Colonic mucosa (tissue), 4 donors: Measurements from ENCODE around the gene ZNF606. TPM values are rescaled to one million over a fixed set of nuclear protein-coding genes. Genes with fewer than 3 reads are reported as not detected.

Experiments
- DNase-seq: peaks from one replicate; pipeline ENCODE4 v3.0.0-alpha.2; 2020
- H3K27ac ChIP-seq: fragments of 200-600 bp; one replicate; pipeline ENCODE4 v1.8.0; 2021
- H3K27me3 ChIP-seq: fragments of 200-600 bp; one replicate; pipeline ENCODE4 v1.8.0; 2021
- H3K36me3 ChIP-seq: fragments of 200-600 bp; one replicate; pipeline ENCODE4 v1.8.0; 2021
- H3K4me1 ChIP-seq: fragments of 200-600 bp; one replicate; pipeline ENCODE4 v1.8.0; 2021; ENCODE audit warnings: mild to moderate bottlenecking
- H3K4me3 ChIP-seq: fragments of 200-600 bp; one replicate; pipeline ENCODE4 v1.8.0; 2021
- H3K9ac ChIP-seq, 2 donors: one replicate each; pipeline ENCODE4 v1.7.0; 2013; ENCODE audit warnings: control low read depth in 2 of 2, low read depth in 2 of 2, low read length in 2 of 2
- H3K9me3 ChIP-seq: fragments of 200-600 bp; one replicate; pipeline ENCODE4 v1.8.0; 2021
- intact Hi-C: fragments of 100-400 bp; cut with DNase I; formaldehyde crosslinking; loops from one replicate; pipeline ENCODE4 v1.14.1; 2022
- total RNA-seq, 2 donors: library from RNA; stranded (reverse); fragmentation: NEBNext Ultra II Directional in 1 of 2; extraction: Animal tissue kit (Norgen Biotek cat#: 25700) in 1 of 2; gene quantifications; one replicate each; pipeline ENCODE4 v1.2.1, GENCODE V29; 2021
- TF ChIP-seq, protein P1 (sequence below): fragments of 200-600 bp; IDR thresholded peaks from one replicate; pipeline ENCODE4 v1.8.0; 2022; ENCODE audit warnings: antibody characterized with exemption, mild to moderate bottlenecking
- donor health status: healthy.
- donor health status: DM: no; HTN: no; CAD: no.
- donor health status: DM: no; HTN: no; CAD: no.

Gene ZNF606
- total RNA-seq, 2 donors from 2014 or later: 8.7 to 12.2 TPM

DNA sequence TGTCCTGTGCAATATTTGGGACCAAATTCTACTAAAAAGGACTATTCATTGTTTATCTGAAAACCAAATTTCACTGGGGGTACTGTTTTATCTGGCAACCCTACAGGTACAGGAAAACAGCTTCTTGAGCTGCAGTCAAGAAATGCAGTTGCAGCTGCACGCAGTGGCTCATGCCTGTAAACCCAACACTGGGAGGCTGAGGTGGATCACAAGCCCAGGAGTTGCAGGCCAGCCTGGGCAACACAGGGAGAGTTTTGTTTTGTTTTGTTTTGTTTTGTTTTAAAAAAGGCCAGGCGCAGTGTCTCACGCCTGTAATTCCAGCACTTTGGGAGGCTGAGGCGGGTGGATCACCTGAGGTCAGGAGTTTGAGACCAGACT, 19.7 kb upstream of the ZNF606 start:
- H3K4me1 ChIP-seq: no peaks in the 10 kb centered on the region
- no peak overlapping the region for H3K27ac ChIP-seq
- H3K27me3 ChIP-seq: no peaks in the 10 kb centered on the region
- H3K9ac ChIP-seq: no peak overlapping the region
- TF ChIP-seq, protein P1, sequence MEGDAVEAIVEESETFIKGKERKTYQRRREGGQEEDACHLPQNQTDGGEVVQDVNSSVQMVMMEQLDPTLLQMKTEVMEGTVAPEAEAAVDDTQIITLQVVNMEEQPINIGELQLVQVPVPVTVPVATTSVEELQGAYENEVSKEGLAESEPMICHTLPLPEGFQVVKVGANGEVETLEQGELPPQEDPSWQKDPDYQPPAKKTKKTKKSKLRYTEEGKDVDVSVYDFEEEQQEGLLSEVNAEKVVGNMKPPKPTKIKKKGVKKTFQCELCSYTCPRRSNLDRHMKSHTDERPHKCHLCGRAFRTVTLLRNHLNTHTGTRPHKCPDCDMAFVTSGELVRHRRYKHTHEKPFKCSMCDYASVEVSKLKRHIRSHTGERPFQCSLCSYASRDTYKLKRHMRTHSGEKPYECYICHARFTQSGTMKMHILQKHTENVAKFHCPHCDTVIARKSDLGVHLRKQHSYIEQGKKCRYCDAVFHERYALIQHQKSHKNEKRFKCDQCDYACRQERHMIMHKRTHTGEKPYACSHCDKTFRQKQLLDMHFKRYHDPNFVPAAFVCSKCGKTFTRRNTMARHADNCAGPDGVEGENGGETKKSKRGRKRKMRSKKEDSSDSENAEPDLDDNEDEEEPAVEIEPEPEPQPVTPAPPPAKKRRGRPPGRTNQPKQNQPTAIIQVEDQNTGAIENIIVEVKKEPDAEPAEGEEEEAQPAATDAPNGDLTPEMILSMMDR: no peak
- no peaks in the 10 kb centered on the region for H3K36me3 ChIP-seq
- intact Hi-C loops: loop anchor here (5.0 kb wide), 1 partner anchor 135 kb away; no protein-coding TSS in a partner anchor
- no peaks in the 10 kb centered on the region for H3K9me3 ChIP-seq
- DNase-seq: no peak
- no peak overlapping the region for H3K4me3 ChIP-seq

DNA sequence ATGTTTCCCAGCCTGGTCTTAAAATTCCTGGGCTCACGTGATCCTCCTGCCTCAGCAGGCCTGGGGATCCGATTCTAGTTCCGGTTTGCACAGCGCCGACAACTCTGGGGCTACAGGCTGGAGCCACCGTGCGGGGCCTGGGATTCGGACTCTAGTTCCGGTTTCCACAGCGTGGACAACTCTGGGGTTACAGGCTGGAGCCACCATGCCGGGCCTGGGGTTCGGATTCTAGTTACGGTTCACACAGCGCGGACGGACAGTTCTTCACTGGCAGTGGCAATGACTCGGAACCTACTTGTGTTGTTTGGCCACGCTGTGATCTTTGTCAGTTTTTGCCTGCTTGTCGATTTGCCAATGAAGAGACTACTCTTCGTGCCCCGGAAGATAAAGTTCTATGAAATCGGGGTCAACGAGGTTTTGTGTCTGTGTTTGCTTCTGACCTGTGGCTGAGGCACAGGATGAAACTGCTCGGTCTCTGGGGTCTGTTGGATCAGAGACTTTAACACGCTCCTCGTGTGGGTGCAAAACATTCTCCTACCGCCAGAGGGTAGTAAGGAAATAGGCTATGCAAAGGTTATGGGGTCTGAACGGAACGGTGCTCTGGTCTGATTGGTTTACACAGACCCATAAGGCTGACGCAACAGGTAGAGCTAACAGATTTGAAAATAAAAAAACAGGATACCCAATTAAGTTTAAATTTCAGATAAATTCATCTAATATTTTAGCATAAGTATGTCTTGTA, 19.1 kb upstream of the ZNF606 start:
- Histone ChIP-seq H3K36me3 (no peaks in the 10 kb centered on the region), H3K27ac (no peak overlapping the region), H3K27me3 (no peaks in the 10 kb centered on the region), H3K4me3 (no peak overlapping the region), H3K9ac (no peak overlapping the region), H3K4me1 (no peaks in the 10 kb centered on the region), H3K9me3 (no peaks in the 10 kb centered on the region)
- peak; percentile 64 for DNase-seq
- intact Hi-C loops: loop anchor here (5.0 kb wide), 1 partner anchor 136 kb away; no protein-coding TSS in a partner anchor
- TF ChIP-seq, protein P1: peak; percentile 25

DNA sequence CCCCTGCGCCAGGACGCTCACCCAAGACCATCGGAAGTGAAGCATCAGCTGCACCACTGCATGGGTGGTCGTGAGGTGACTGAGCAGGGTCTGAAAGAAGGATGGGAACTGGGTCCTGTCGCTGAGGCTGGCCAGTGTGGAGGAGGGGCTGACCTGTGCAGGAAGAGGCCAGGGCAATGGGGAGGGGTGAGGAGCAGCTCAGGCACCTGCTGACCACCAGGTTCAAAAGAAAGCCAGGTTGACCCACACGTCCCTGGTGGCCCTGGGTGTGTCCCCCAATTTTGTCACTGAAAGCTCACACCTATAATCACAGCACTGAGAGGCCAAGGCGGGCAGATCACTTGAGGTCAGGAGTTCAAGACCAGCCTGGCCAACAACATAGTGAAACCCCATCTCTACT, 17.5 kb upstream of the ZNF606 start:
- no peak for DNase-seq
- H3K27me3 ChIP-seq: no peaks in the 10 kb centered on the region
- TF ChIP-seq, protein P1: no peak
- intact Hi-C loops: loop anchor here (5.0 kb wide), 1 partner anchor 137 kb away; no protein-coding TSS in a partner anchor
- no peaks in the 10 kb centered on the region for H3K4me1 ChIP-seq
- no peaks in the 10 kb centered on the region for H3K9me3 ChIP-seq
- H3K9ac ChIP-seq: no peak overlapping the region
- H3K4me3 ChIP-seq: no peak overlapping the region
- H3K27ac ChIP-seq: no peak overlapping the region
- no peaks in the 10 kb centered on the region for H3K36me3 ChIP-seq

DNA sequence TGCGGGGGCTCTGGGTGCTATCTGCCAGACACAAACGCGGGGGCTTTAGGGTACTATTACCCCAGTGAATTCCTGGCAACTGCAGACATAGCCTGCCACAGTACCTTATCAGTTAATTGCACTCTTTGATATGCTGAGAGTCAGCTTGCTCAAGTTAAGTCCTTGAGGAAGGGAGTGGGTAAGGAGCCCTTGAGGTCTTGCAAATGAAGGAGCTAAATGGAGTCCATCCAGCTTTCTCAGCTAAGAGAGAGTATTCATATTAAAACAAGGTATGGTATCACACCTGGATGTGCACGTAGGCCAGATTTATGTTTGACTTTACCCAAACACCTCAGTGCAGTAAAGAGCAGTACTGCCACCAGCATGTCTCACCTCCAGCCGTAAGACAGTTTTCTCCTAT, 11.5 kb upstream of the ZNF606 start:
- no peak for DNase-seq
- Histone ChIP-seq H3K4me1 (no peaks in the 10 kb centered on the region), H3K36me3 (no peaks in the 10 kb centered on the region), H3K4me3 (no peak overlapping the region), H3K9ac (no peak overlapping the region), H3K27ac (no peak overlapping the region), H3K9me3 (no peaks in the 10 kb centered on the region), H3K27me3 (no peaks in the 10 kb centered on the region)
- intact Hi-C loops: no loop called here
- TF ChIP-seq, protein P1: no peak

DNA sequence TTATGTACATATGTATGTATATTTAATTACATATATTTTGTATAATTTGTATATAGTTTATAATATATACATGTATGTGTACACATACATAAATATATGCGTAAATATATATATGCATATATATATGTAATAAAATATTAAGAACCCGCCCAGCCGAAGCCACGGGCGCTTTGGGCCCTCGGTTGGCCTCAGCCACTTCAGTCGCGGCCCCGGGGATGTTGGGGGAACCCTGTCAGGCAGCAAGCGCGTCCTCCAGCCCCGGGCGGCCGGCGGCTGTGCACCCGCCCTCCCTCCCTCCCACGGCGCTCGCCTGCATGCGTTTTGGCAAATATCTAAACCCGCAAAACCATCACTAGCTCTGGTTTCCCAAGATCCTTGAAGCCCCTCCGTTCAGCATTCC, 7.9 kb upstream of the ZNF606 start:
- TF ChIP-seq, protein P1: no peak
- peaks cover 9% of the 10 kb centered on the region for H3K9me3 ChIP-seq
- H3K9ac ChIP-seq: no peak overlapping the region
- H3K4me1 ChIP-seq: no peaks in the 10 kb centered on the region
- intact Hi-C loops: no loop called here
- no peaks in the 10 kb centered on the region for H3K27me3 ChIP-seq
- DNase-seq: no peak
- no peaks in the 10 kb centered on the region for H3K36me3 ChIP-seq
- no peak overlapping the region for H3K27ac ChIP-seq
- no peak overlapping the region for H3K4me3 ChIP-seq
